ENCODE data around the gene BMF. TPM values are rescaled to one million over a fixed set of nuclear protein-coding genes. Genes with fewer than 3 reads are reported as not detected.

Gene BMF
- total RNA-seq, 1 experiment from 2014 or later: 3.0 TPM

DNA sequence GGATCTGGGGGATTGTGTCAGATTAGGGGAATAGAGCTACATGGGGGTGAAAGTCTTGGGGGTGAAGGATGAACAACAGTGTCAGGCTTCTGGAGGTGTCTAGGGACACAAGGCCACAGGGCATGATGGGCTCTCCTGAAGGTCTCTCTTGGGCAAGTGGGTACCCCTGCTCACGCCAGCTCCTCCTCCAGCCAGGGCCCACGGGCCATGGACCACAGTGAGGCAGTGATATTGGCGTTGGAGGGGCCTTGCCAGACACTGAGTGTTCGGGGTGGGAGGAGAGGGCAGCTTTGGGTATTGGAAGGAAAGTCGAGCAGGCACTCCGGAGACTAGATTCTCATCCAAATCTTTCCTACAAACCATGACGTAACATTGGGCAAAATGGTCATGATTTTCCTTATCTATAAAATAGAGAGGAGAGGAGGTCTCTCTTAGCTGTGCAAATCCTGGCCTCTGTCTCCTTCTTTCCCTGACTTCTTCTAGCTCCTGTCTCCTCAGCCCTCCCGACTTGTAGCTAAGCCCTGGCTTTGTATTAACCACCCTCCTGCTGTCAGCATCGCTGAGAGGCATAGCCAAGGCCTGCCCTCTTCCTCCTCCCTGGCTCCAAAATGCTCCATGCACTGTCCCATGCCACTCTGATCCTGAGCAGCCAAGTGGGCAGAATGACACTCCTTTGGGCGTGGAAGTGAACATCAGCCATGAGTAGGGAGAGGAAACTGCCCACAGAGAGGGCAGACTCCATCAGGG, 45.7 kb downstream of the BMF start:
- H2AFZ ChIP-seq (ENCODE audit: low read length): no peak overlapping the region
- H3K9ac ChIP-seq (ENCODE audit: low read length): no peak overlapping the region
- H3K9me3 ChIP-seq (ENCODE audit: low read length): no peaks in the 10 kb centered on the region
- peaks cover 10% of the 10 kb centered on the region for H3K4me1 ChIP-seq (ENCODE audit: low read length)
- no peak for DNase-seq
- no peaks in the 10 kb centered on the region for H3K9me2 ChIP-seq (replicated peaks; ENCODE audit: insufficient read depth, low read length)
- H3K4me2 ChIP-seq (ENCODE audit: low read depth, low read length, poor library complexity, severe bottlenecking): no peak overlapping the region
- H4K20me1 ChIP-seq (ENCODE audit: insufficient read depth, low read depth, low read length): no peaks in the 10 kb centered on the region
- H3K36me3 ChIP-seq (ENCODE audit: insufficient read depth, low read length): no peaks in the 10 kb centered on the region
- no peak overlapping the region for H3K4me3 ChIP-seq (ENCODE audit: low read length)
- no peak overlapping the region for H3K27ac ChIP-seq (ENCODE audit: low read length)
- no peaks in the 10 kb centered on the region for H3K27me3 ChIP-seq (ENCODE audit: low read length)
- H3K79me2 ChIP-seq (ENCODE audit: low read length): no peaks in the 10 kb centered on the region

DNA sequence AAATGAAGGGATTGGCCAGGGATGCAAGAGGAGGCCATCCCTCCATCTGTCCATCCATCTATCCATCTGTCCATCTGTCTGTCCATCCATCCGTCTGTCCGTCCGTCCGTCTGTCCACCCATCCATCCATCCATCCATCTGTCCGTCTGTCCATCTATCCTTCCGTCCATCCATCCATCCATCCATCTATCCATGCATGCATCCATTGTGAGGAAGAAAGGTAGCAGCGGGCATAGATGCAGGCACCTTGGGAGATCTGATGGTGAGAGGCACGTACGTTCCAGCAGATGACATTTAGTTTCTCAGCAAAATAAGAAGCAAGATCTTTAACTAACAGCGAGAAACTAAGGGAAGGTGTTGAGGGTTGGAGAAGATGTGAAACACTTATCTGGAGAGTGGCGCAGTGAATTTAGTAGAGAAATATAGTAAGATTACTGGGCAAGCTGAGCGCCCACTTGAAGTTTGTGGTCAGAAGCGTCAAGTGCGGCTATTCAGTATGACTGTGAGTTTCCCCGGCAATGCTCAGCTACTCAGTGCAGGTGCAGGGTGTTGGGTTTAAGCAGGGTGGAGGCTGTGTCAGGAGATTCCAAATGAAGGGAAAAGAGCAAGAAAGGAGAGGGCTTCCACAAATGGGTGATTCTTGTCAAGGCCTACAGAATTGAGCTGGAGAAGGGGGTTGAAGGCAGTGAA, 47.3 kb downstream of the BMF start:
- no peaks in the 10 kb centered on the region for H3K9me2 ChIP-seq (replicated peaks; ENCODE audit: insufficient read depth, low read length)
- H3K27ac ChIP-seq (ENCODE audit: low read length): no peak overlapping the region
- no peaks in the 10 kb centered on the region for H3K36me3 ChIP-seq (ENCODE audit: insufficient read depth, low read length)
- H3K9me3 ChIP-seq (ENCODE audit: low read length): no peaks in the 10 kb centered on the region
- no peak overlapping the region for H3K9ac ChIP-seq (ENCODE audit: low read length)
- peaks cover 10% of the 10 kb centered on the region for H3K4me1 ChIP-seq (ENCODE audit: low read length)
- no peaks in the 10 kb centered on the region for H4K20me1 ChIP-seq (ENCODE audit: insufficient read depth, low read depth, low read length)
- no peak overlapping the region for H2AFZ ChIP-seq (ENCODE audit: low read length)
- no peak overlapping the region for H3K4me3 ChIP-seq (ENCODE audit: low read length)
- H3K27me3 ChIP-seq (ENCODE audit: low read length): no peaks in the 10 kb centered on the region
- no peak for DNase-seq
- H3K79me2 ChIP-seq (ENCODE audit: low read length): no peaks in the 10 kb centered on the region
- H3K4me2 ChIP-seq (ENCODE audit: low read depth, low read length, poor library complexity, severe bottlenecking): no peak overlapping the region

- Histone ChIP-seq H2AFZ (ENCODE audit: low read length) (no peak overlapping the region), H3K4me1 (ENCODE audit: low read length) (peaks cover 11% of the 10 kb centered on the region)
- DNase-seq: no peak
These were observed 48.3 kb downstream of the BMF start for GRCh38 chr15:40060236-40060961.

DNA sequence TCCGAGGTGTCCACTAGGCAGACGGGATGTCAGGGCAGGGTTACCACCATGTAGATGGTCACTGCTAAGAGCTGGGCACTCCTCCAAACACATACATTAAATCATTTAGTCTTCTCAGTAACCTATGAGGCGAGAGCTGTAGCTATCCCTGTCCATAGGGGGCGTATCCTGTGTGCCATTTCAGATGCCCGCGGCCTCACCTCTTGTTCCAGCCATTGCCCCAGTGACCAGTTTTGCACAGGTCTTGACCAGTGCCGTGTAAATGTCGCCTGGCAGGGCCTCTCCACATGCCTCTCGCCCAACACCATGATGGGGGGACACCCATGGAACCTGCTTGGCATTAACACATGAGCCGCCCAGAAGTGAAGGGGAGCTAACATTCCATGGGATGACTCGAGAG, 48.9 kb downstream of the BMF start:
- Histone ChIP-seq H3K9me3 (ENCODE audit: low read length) (no peaks in the 10 kb centered on the region), H3K9me2 (replicated peaks; ENCODE audit: insufficient read depth, low read length) (no peaks in the 10 kb centered on the region), H3K79me2 (ENCODE audit: low read length) (no peaks in the 10 kb centered on the region), H2AFZ (ENCODE audit: low read length) (no peak overlapping the region), H3K4me2 (ENCODE audit: low read depth, low read length, poor library complexity, severe bottlenecking) (no peak overlapping the region), H3K4me1 (ENCODE audit: low read length) (peaks cover 13% of the 10 kb centered on the region), H3K4me3 (ENCODE audit: low read length) (no peak overlapping the region), H4K20me1 (ENCODE audit: insufficient read depth, low read depth, low read length) (no peaks in the 10 kb centered on the region), H3K27ac (ENCODE audit: low read length) (no peak overlapping the region), H3K36me3 (ENCODE audit: insufficient read depth, low read length) (no peaks in the 10 kb centered on the region), H3K9ac (ENCODE audit: low read length) (no peak overlapping the region), H3K27me3 (ENCODE audit: low read length) (no peaks in the 10 kb centered on the region)
- no peak for DNase-seq

More at GRCh38 chr15:40060236-40060961, 48.3 kb downstream of the BMF start:
- Histone ChIP-seq H4K20me1 (ENCODE audit: insufficient read depth, low read depth, low read length) (no peaks in the 10 kb centered on the region), H3K4me3 (ENCODE audit: low read length) (no peak overlapping the region), H3K79me2 (ENCODE audit: low read length) (no peaks in the 10 kb centered on the region), H3K36me3 (ENCODE audit: insufficient read depth, low read length) (no peaks in the 10 kb centered on the region), H3K9ac (ENCODE audit: low read length) (no peak overlapping the region), H3K27me3 (ENCODE audit: low read length) (no peaks in the 10 kb centered on the region), H3K27ac (ENCODE audit: low read length) (no peak overlapping the region), H3K9me3 (ENCODE audit: low read length) (no peaks in the 10 kb centered on the region), H3K9me2 (replicated peaks; ENCODE audit: insufficient read depth, low read length) (no peaks in the 10 kb centered on the region), H3K4me2 (ENCODE audit: low read depth, low read length, poor library complexity, severe bottlenecking) (no peak overlapping the region)

- H3K4me2 ChIP-seq (ENCODE audit: low read depth, low read length, poor library complexity, severe bottlenecking): no peak overlapping the region
- peaks cover 6% of the 10 kb centered on the region; the same call in 1 of the 2 replicates for H4K20me1 ChIP-seq (ENCODE audit: insufficient read depth, low read depth, low read length)
- H3K9ac ChIP-seq (ENCODE audit: low read length): no peak overlapping the region
- H3K79me2 ChIP-seq (ENCODE audit: low read length): no peaks in the 10 kb centered on the region
- no peaks in the 10 kb centered on the region for H3K36me3 ChIP-seq (ENCODE audit: insufficient read depth, low read length)
- H3K27ac ChIP-seq (ENCODE audit: low read length): no peak overlapping the region
- H2AFZ ChIP-seq (ENCODE audit: low read length): no peak overlapping the region
- H3K4me1 ChIP-seq (ENCODE audit: low read length): peaks cover 19% of the 10 kb centered on the region
- H3K9me3 ChIP-seq (ENCODE audit: low read length): no peaks in the 10 kb centered on the region
- H3K27me3 ChIP-seq (ENCODE audit: low read length): no peaks in the 10 kb centered on the region
- H3K9me2 ChIP-seq (replicated peaks; ENCODE audit: insufficient read depth, low read length): no peaks in the 10 kb centered on the region
- no peak overlapping the region for H3K4me3 ChIP-seq (ENCODE audit: low read length)
- DNase-seq: no peak
These were observed 50.1 kb downstream of the BMF start for GRCh38 chr15:40058476-40059140.

GRCh38 chr15:40055576-40056293, 52.9 kb downstream of the BMF start:
- Histone ChIP-seq H3K27ac (ENCODE audit: low read length) (no peak overlapping the region), H3K9ac (ENCODE audit: low read length) (no peak overlapping the region), H3K4me3 (ENCODE audit: low read length) (no peak overlapping the region), H3K4me2 (ENCODE audit: low read depth, low read length, poor library complexity, severe bottlenecking) (no peak overlapping the region), H3K79me2 (ENCODE audit: low read length) (no peaks in the 10 kb centered on the region), H3K27me3 (ENCODE audit: low read length) (no peaks in the 10 kb centered on the region), H3K9me2 (replicated peaks; ENCODE audit: insufficient read depth, low read length) (no peaks in the 10 kb centered on the region), H4K20me1 (ENCODE audit: insufficient read depth, low read depth, low read length) (peaks cover 10% of the 10 kb centered on the region; the same call in 1 of the 2 replicates), H2AFZ (ENCODE audit: low read length) (no peak overlapping the region), H3K9me3 (ENCODE audit: low read length) (no peaks in the 10 kb centered on the region), H3K36me3 (ENCODE audit: insufficient read depth, low read length) (no peaks in the 10 kb centered on the region), H3K4me1 (ENCODE audit: low read length) (peaks cover 22% of the 10 kb centered on the region)
- DNase-seq: no peak

GRCh38 chr15:40054855-40055575, 53.7 kb downstream of the BMF start:
- Histone ChIP-seq H3K9me3 (ENCODE audit: low read length) (no peaks in the 10 kb centered on the region), H3K9me2 (replicated peaks; ENCODE audit: insufficient read depth, low read length) (no peaks in the 10 kb centered on the region), H2AFZ (ENCODE audit: low read length) (no peak overlapping the region), H3K27me3 (ENCODE audit: low read length) (no peaks in the 10 kb centered on the region), H4K20me1 (ENCODE audit: insufficient read depth, low read depth, low read length) (peaks cover 10% of the 10 kb centered on the region; the same call in 1 of the 2 replicates), H3K79me2 (ENCODE audit: low read length) (no peaks in the 10 kb centered on the region), H3K27ac (ENCODE audit: low read length) (no peak overlapping the region), H3K36me3 (ENCODE audit: insufficient read depth, low read length) (no peaks in the 10 kb centered on the region), H3K4me1 (ENCODE audit: low read length) (peaks cover 22% of the 10 kb centered on the region), H3K4me3 (ENCODE audit: low read length) (no peak overlapping the region; the same call in 1 of the 2 replicates), H3K4me2 (ENCODE audit: low read depth, low read length, poor library complexity, severe bottlenecking) (peak overlapping the region; percentile 20), H3K9ac (ENCODE audit: low read length) (peak overlapping the region; percentile 49)
- no peak for DNase-seq

All from Karpas-422 (cell line).